NCI-H510A treated with DMSO at 0.1 percent for 48 hours (cell line): ENCODE data around the gene MOCS2.

ENCODE experiments used
- DNase-seq: peaks from one replicate; lab custom pipeline; 2025; lab: John Stamatoyannopoulos, UW

MOCS2 gene

DNA sequence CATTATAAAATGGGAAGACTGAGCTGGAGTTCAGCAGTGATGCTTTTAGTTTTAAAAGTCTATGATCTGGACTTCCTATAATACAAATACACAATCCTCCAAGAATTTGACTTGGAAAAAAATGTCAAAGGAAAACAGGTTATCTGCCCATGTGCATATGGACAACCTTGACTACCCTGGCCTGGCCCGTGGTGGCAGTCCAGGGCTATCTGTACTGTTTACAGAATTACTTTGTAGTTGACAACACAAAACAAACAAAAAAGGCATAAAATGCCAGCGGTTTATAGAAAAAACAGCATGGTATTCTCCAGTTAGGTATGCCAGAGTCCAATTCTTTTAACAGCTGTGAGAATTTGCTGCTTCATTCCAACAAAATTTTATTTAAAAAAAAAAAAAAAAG, 17.3 kb downstream of the MOCS2 start:
- DNase-seq, result no peak

DNA sequence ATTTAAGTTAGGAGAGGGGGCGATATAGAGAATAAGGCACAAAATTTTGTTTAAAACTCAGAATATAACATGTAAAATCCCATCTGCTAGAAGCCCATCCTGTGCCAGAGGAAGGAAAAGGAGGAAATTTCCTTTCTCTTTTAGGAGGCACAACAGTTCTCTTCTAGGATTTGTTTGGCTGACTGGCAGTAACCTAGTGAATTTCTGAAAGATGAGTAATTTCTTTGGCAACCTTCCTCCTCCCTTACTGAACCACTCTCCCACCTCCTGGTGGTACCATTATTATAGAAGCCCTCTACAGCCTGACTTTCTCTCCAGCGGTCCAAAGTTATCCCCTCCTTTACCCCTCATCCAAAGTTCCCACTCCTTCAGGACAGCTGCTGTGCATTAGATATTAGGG, 18.3 kb downstream of the MOCS2 start:
- DNase-seq, result no peak

DNA sequence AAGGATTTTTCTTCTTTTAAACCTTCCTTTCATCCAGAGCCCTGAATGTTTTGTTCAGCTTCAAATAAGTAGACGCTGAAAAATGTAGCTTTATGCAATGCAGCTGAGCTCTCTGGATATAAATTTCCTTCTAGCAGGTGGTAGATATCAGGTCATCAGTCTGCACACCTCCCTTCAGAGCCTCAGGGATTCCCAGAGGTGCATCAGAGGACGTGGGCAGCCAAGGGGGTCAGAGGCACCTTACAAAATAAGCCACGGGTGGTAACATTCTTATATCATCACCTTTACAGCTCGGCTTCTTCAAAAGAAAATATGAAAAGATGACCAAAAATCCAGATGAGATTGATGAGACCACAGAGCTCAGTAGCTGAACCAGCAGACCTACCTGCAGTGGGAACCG, 19.3 kb downstream of the MOCS2 start:
- no peak for DNase-seq

DNA sequence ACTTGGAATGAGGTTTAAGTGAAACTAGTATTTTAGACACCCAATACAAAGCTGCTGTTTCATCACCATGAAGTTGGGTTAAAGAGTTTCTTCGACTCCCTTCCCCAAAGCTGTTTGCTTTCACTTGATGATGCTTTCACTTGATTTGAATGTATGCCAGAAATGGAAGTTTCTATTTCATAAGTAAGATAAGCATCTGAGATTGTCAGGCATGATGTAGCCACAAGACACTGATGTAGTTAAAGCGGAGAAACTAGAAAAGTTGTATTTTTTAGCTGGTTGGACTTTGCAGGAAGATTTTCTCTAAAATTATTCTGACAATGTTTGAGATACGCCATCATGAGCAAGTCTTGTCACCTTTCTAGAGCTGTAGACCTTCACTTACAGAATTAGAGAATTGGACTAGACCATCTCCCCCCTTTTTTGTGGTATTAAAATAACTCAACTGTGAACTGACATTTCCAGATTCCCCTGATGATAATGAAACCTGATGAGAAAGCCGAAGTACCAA, 20.0 kb downstream of the MOCS2 start:
- DNase-seq, result no peak

DNA sequence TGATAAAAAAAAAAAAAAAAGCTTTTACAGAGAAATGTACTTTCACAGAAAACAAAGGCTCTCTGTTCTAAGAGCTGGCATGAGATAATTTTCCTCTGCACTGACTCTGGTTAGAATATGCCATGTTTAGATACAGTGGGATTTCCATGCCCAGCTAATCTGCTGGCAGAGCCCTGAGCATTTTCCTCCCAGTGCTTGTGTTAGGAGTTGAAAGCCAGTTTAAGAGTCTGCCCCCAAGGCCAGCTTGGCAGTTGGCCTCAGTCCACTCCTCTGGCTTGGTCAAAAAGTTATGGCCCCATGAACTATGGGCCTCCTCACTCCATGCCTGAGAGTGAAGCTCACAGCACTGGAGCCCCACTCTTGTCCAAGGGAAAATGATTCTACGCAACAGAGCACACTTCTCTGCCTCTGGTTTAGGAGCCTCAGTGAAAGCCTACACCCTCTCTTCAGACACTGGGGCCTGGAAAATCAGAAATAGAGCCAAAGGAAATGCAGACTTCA, 21.9 kb downstream of the MOCS2 start:
- no peak for DNase-seq

DNA sequence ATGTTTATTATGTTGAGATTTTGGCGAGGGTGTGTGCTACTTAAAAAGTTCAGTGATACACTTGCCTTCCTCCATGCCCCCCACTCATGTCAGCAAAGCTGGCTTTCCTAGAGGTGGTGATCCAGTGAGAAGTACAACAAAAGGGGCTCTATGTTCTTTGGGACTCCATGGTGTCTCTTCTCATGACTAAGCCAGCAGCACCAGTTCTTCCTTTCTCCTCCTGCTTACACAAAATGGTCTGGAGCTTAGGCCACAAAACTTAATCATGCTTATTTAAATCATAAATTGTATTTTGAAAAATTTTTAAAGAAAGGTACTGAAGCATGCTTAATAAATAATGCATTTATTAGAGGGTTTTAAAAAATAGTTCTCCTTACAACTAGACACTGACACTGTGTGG, 22.4 kb downstream of the MOCS2 start:
- no peak for DNase-seq

DNA sequence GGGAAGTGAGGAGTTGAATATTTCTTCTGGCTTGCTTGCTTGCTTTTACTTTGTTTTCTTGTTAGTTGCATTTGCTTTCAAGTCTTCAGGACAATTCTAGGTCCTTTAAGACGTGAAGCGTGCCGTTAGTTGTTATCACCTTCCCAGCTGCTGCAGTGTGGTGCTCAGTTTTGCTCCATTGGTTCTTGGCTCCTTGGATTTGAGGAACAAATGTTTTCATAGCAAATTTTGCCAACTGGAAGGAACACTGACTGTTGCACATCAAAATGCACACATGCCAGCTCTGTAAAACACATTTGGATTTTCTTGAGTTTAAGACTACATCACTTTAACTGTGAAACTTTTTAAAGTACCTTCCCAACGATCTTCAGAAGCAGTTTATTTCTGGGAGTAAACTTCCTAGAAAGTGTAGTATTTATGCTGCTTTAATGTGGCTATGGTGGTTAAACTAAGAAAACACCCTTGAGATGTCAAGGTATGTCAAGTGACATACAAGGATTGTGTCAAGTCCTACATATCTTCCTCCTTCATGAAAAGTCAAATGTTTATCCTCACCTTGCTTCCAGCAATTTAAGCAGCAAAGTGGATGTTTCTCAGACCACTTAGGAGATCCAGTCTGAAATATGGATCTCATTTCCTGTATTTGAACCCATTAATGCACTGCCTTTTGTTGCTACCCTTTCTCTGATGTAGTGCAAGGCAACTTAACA, 24.9 kb downstream of the MOCS2 start:
- no peak for DNase-seq

DNA sequence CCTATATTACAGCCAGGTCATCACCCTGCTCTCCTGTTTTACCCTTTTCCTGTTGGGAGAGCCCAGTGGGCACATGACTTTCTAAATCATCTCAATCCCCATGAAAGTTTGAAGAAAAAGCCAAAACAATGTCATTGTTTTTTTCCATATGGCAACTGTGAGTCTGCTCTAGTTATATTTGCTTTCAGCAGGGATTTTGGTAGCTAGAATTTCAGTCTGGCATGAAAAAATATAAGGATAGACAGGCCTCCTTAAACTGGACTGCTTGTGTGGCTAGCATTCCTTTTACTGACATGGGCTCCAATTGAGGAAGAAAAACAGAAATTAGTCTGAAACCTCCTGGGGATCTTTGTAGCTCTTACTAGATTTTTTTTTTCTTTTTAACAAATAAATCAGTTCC, 25.6 kb downstream of the MOCS2 start:
- DNase-seq, result no peak

DNA sequence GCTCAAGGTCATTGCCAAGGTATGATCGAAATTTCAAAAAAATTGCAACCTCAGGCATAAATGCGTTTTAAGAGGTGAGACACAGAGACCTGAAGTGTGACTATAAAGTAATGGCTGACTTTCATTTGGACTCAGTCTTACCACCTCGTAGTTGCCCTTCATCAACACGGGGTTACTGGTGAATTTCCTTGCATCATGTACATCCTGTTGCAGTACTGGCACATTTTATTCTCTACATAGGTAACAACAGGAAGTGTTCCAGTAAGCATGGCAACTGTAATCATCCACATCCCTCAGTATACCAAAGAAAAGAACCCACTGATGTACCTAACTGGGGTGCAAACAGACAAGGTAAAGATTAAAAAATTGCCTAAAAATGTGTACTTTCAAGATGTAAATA, 29.3 kb downstream of the MOCS2 start:
- DNase-seq, result no peak

DNA sequence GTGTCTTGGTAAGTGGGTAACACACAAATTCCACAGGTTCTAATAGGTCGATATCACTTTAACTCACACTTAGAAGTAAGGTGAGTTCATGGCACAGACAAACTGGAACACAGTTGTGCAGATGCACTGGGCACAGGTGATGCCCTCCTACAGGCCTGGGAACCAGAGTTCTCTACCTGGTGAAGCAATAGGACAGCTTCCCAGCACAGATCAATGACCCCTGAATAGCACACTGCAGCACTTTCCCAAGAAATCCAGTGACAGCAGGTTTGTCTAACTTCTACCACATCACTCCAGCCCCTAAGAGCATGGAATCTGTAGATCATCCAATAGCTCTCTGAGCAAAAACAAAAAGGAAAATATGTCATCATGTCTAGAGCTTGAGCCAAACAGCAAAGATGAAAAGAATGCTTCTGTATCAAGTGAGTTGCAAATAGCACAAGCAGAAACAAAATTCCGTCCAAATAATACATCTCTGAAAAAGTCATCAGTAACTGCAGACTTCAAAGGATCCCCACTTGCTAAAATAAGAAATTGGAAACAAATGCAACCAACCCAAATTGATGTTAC, 33.5 kb downstream of the MOCS2 start:
- DNase-seq, result no peak

DNA sequence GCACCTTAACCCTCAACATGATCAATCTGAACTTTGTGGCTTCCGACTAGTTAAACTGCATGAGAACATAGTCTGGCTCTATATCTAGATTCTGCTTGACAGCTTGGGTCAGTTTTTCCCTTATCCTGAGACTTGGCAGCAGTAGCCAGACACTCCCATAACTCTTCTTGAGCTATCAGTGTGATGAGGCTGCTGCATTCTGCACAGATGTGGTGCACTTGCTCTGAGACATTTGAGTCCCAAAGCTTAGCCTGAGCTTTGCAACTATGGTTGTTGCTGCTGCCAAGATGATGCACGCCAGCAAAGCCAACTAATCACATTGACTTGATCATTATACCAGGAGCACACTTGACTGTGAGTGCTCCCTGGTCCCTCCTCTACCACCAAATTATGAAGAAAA, 36.2 kb downstream of the MOCS2 start:
- DNase-seq, result no peak

DNA sequence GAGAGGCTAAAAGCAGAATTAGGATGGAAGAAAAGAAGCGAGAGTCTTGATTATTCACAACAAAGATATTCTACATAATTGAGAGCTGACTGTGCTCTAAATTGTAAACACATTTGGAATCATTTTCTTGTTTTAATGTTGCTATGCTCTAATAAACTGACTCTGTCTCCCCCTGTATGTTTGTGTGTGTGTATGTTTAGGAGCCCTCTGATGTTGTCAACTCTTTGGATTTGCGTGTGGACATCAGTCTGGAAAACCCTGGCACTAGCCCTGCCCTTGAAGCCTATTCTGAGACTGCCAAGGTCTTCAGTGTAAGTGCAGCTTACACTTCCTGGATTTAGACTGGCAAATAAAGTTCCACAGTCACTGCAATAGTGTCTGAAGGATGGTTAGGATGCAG, 37.8 kb downstream of the MOCS2 start:
- no peak for DNase-seq

DNA sequence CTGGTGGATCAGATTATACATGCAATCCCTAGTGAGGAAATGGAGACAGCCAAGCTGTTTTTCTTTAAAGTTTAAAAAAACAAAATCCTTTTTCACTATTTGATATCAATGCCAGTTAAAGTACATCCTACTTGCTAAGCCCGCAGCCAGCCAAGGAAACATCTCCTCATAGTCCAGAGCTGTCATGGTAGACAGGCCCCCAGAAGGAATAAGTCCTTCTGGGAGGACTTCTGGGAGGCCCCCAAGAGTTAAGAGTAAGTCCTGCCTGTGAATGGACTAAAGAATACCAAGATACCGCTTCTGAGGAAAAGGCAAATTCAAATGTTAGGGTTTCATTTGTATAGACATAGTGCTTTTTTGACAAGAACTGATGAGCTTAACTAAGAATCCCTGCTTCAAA, 38.3 kb downstream of the MOCS2 start:
- no peak for DNase-seq

DNA sequence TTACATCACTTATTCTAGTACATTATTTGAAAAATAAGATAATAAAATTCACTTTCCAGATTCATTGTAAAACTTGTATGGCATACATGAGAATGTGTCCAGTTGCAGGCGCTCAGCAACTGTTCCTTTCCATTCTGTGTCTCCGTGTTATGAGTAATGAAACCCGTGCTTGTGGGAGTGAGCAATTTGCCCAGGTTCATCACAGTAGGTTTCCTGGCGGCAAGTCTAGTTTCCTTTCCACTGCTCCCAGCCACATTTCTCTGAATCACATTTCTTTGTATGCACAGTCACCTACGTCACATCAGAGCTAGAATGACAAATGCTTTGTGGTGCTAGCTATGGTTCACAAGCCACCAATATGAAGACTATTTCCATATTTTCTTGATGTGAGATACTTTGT, 39.9 kb downstream of the MOCS2 start:
- no peak for DNase-seq

DNA sequence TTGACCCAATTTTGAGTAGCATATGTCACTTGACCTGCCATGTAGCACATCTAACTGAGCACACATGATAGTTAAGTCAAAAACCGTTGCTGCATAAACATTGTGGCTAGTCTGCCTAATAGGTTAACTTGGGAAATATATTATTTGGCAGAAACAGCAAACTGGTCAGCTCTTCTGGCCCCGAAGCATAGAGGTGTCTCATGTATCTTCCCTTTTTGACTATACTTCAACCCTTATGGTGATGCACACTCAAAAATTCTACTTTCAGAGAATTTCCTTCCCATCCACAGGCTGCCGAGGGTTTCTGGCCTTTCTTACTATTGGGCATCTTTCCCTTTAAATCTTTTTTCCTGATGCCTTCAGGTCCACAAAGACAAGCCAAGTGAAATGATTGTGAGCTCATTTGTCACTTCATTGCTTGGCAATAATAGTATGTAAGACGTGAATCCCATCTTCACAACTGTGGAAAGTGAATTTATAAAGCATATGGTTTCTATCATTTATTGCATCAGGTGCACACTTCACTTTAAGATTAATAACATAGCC, 41.2 kb downstream of the MOCS2 start:
- no peak for DNase-seq

DNA sequence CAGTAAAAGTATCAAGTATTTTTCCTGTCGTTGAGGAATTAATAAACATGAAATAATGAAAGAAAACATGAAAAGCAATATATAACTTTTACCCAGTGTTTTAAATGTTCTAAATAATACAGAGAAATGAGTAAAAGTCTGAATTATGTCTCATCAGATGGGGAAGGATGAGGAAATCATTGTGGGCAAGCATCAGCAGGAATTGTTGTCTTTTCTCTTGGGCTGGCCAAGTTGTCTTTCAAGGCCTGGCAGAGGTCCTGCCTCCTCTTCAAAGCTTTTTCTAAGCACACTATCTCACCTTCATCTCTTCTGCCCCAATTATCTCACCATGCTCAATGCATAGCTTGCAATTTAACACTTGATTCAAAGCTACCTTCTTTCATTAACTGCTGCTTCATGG, 41.9 kb downstream of the MOCS2 start:
- no peak for DNase-seq

DNA sequence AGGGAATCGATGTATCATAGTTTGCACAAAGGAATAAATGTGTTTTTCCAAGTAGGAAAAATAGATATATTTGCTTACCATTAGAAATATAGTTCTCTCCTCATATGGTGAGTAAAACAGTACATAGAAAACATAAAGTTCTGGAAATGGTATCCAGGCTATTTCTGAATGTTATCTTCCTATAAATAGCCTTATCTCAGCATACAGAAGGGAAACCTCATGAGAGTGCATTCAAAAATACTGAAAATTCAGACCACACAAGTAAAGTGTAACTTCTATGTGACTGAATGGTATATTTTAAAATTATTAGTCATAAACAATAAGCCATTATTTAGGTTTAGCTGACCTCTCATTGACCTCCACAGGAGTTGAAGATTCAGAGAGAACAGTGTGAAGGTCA, 43.5 kb downstream of the MOCS2 start:
- no peak for DNase-seq

DNA sequence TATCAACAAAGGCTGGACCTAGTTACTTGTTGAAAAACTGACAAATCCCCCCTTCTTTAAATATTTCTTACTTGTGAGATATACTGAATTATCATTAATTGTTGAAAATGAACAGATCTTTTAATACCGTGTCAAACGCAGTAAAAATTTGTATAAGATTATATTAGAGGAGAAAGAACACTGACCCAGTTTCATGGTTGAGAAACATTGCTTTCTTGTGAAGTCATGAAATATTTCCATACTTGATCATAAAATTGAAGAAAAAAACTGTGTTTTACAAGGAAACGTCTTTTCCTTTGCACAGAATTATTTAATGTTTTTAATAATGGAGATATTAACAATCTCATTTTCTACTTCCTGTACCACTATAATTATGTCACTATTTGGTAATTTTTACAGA, 45.8 kb downstream of the MOCS2 start:
- no peak for DNase-seq

DNA sequence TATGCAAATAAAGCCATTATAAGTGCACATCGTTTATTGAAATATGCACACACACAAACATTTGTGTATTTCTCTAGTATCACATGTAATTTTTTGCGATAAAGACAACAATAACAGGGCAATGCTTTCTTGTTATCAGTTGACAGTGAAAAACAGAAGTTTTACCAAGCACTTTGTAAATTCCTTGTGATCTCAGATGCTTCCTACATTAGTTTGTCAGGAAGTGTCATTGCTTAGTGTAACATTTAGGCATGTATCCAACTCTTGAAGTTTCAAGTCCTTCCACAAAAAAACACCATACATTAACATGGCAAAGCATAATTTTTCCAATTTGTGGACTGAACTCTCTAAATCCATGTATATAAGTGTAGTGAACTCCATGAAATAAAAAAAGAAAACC, 46.4 kb downstream of the MOCS2 start:
- DNase-seq, result no peak

DNA sequence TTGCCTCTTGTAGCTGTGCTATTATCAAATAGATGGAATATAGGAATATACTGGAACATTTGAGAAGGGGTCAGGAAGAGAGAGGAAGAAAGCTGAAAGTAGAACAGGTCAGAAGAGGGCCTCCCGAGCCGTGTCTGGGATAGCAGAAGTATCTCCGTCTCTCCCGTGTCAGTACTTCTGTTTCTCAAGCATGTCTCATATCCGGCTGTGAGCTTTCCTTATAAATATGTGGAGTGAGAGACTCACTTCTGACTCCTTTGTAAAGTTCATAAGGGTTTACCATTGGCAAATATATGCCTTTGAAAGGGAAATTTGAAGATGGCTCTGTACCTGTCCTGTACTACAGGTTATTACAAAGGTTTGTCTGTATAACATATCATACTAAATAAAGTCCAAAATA, 50.3 kb downstream of the MOCS2 start:
- no peak for DNase-seq

DNA sequence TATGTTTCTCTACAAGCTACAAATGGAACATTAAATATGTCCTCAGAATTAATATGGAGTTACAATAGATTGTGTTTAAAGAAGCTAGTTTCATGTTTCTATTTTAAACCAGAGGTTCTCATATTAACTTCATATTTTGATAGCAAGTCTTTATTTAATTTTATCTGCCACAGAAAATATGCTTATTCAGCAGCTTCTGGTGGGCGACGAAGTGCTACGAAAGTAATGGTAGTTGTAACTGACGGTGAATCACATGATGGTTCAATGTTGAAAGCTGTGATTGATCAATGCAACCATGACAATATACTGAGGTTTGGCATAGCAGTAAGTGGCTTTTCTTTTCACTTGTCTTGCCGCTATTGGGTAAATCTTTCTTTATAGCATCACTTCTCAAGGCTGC, 54.2 kb downstream of the MOCS2 start:
- DNase-seq, result no peak

DNA sequence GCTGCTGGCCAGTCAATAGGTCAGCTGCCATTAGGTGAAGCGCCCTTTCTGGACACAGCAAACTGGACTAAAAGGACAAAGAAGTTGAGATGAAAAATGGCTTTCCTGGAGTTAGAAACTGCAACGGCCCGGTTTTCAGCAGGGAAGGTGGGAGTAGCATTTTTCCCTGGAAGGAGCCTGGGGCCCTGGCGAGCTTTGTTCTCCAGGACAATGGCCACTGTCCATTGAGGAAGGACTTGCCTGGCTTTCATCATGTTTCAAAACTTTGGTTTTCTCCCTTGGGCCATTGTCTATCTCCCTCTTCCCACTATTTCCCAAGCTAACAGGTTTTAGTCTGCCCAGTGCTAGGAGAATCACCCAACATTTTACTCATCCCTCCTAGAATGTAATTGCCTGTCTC, 56.2 kb downstream of the MOCS2 start:
- DNase-seq, result no peak

DNA sequence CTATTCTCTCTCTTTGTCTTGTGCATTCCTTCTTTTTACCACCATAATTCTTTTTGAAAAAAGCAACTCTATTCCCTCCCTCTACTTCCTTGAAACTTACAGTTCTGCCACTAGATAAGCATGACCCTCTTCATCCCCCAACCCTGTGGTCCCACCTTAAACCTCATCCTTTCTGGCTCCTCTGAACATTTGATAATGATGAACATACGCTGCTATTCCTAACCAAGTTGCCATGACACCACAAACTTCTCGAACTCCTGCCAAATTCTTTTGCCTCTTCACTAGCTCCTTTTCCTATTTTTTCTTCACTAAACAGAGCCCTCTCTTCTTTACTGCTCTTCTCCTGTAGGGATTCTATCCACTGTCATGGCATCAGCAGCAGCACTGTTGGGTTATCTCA, 57.1 kb downstream of the MOCS2 start:
- no peak for DNase-seq

DNA sequence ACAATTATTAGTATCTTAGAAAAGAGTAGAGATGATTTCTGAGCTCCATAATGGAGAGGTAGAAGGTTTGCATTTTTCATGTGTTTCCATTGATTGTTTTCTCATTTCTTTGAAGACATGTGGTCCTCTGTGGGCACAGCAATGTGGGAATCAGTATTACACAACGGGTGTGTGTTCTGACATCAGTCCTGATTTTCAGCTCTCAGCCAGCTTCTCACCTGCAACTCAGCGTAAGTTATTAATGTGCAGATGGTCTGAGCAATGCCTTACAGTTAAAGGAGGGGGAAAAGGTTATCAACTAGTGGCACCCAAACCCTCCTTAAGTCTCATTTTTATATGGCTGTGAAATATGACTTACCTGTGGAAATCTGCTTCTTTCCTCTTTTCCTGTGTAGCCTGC, 61.3 kb downstream of the MOCS2 start:
- DNase-seq, result no peak
